ENCODE data around the gene GADD45B.
"Not testable (repeated sequence)": the region's sequence is repeated elsewhere in the genome, so short reads cannot be mapped to it uniquely, and the experiment has no call there.

GADD45B gene

DNA sequence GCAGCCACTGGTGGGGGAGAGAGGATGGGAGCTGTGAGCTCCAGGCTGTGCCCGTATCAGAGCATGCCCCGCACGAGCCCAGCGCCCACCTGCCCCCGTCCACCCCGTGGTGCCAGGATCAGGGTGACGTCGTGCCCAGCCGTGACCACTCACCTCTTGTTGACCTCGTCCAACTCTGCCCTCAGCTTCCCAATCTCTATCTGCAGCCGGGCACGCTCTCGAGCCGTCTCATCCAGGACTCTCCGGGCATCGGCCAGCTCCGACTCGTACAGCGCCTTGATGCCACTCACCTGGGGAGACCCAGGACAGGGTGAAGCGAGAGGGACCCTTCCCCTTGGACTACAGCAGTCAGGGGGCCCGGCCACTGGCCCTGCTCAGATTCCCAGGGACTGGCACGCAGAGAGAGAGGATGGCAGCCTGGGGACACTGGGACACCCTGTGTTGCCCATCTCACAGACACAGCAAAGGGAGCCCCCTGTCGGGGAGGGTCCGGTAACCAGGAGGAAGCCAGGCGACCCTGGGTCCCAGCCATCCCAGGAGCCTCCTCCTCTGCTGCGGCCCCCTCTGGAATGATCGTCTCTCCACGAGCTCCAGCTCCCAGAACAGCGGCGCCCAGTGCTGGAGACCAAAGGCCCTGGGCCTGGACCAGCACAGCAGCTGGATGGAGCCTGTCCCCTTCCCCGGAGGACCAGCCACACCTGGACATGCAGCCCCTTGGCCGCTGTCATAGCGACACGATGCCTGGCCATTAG, 31.5 kb upstream of the GADD45B start:
- no peak for DNase-seq (ENCODE audit: low spot score)

- DNase-seq (ENCODE audit: low spot score), result no peak
Measured at GRCh38 chr19:2446381-2446780, 29.5 kb upstream of the GADD45B start.

DNA sequence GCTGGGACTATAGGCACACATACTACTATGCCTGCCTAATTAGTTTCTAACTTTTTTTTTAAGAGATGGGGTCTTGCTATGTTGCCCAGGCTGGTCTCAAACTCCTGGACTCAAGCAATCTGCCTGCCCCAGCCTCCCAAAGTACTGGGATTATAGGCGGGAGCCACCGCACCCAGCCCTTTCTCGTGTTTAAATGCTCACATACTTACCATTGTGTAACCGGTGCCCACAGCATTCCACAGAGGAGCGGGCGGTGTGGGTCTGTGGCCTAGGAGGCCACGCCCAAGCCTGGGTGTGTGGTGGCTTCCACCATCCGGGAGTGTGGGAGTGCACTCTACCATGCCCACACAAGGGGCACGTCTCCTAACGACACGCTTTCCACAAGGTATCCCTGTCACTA, 26.9 kb upstream of the GADD45B start:
- DNase-seq (ENCODE audit: low spot score), result no peak

- DNase-seq (ENCODE audit: low spot score), result no peak
Measured at GRCh38 chr19:2451138-2451537, 24.8 kb upstream of the GADD45B start.

GRCh38 chr19:2451741-2452140, 24.2 kb upstream of the GADD45B start:
- DNase-seq (ENCODE audit: low spot score), result no peak

DNA sequence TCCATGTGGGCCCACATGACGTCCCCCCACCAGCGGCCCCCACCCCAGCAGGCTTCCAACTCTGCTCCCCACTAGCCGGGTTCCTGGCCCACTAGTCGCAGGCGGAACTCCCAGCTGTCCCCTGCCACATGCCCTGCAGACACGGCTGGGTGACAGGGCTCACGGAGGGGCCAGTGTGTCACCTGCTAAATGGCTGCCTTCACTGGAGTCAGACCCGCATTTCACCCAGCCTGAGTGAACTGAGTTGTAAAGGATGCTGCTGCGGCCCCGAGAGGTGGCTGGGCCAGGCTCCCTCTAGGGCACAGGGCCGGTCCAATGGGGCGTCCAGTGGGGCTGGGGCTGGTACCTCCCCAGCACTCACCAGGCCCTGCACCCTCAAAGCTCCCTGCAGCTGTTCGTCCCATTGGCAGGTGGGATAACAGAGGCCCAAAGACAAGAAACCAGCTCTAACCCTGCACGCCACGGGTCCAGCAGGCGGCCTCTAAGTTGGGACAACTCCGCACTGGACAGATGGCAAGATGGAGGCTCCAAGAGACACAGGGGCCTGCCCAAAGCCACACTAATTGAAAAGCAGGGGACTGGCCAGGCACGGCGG, 22.4 kb upstream of the GADD45B start:
- DNase-seq (ENCODE audit: low spot score), result no peak

- DNase-seq (ENCODE audit: low spot score), result no peak
Measured at GRCh38 chr19:2454199-2454961, 21.5 kb upstream of the GADD45B start.

GRCh38 chr19:2454962-2455850, 20.7 kb upstream of the GADD45B start:
- DNase-seq (ENCODE audit: low spot score), result no peak

GRCh38 chr19:2455851-2456570, 19.9 kb upstream of the GADD45B start:
- no peak for DNase-seq (ENCODE audit: low spot score)

GRCh38 chr19:2457394-2458037, 18.4 kb upstream of the GADD45B start:
- DNase-seq (ENCODE audit: low spot score), result no peak

- DNase-seq (ENCODE audit: low spot score), result no peak
Measured at GRCh38 chr19:2458054-2458453, 17.9 kb upstream of the GADD45B start.

DNA sequence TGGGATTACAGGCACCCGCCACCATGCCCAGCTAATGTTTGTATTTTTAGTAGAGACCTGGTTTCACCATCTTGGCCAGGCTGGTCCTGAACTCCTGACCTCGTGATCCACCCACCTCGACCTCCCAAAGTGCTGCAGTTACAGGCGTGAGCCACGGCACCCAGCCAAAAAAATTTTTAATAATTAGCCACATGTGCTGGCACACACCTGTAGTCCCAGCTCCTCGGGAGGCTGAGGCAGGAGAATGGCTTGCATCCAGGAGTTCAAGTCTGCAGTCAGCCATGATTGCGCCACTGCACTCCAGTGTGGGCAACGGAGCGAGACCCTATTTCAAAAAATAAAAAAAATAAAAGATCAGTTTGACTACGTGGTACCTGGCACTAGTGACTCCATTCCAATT, 17.2 kb upstream of the GADD45B start:
- not testable (repeated sequence) for DNase-seq (ENCODE audit: low spot score)

DNA sequence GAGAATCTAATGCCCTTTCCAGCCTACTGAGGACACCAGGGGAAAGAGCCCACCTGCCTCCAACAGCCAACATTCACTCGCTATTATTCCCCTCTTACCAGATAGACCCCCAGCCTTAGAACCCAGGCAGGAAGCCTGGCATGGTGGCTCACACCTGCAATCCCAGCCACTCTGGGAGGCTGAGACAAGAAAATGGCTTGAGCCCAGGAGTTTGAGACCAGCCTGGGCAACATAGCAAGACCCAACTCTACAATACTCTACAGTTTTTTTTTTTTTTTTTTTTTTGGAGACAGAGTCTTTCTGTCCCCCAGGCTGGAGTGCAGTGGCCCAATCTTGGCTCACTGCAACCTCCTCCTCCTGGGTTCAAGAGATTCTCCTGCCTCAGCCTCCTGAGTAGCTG, 15.7 kb upstream of the GADD45B start:
- no peak for DNase-seq (ENCODE audit: low spot score)

- DNase-seq (ENCODE audit: low spot score), result no peak
Measured at GRCh38 chr19:2461751-2462634, 13.9 kb upstream of the GADD45B start.

DNA sequence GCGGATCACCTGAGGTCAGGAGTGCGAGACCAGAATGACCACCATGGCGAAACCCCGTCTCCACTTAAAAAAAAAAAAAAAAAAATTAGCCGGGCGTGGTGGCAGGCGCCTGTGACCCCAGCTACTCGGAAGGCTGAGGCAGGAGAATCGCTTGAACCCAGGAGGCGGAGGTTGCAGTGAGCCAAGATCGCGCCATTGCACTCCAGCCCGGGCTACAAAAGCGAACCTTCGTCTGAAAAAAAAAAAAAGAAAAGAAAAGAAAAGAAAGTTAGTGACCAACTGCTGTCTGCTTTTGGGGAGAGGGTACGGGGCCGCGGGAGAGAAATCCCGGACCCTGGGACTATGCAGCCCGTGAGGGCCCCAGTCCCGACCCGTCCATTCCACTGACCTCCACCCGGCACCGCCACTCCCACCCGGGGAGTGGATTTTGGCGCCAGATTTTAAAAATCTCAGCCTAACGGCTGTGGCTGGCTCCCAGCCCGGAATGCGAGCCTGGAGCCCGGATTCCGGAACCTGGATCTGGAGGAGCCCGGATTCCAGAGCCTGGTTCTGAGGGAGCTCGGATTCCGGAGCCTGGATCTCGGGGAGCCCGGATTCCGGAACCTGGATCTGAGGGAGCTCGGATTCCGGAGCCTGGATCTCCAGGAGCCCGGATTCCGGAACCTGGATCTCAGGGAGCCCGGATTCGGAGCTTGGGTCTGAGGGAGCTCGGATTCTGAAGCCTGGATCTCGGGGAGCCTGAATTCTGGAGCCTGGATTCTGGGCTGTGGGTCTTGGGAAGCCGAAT, 13.1 kb upstream of the GADD45B start:
- peak; percentile 74 for DNase-seq (ENCODE audit: low spot score)

DNA sequence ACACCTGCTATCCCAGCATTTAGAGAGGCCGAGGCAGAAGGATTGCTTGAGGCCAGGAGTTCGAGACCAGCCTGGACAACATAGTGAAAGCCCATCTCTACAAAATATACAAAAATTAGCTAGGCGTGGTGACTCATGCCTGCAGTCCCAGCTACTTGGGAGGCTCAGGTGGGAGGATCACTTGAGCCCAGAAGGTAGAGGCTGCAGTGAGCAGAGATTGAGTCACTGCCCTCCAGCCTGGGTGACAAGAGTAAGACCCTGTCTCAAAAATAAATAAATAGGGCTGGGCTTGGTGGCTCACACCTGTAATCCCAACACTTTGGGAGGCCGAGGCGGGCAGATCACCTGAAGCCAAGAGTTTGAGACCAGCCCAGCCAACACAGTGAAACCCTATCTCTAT, 12.2 kb upstream of the GADD45B start:
- not testable (repeated sequence) for DNase-seq (ENCODE audit: low spot score)

DNA sequence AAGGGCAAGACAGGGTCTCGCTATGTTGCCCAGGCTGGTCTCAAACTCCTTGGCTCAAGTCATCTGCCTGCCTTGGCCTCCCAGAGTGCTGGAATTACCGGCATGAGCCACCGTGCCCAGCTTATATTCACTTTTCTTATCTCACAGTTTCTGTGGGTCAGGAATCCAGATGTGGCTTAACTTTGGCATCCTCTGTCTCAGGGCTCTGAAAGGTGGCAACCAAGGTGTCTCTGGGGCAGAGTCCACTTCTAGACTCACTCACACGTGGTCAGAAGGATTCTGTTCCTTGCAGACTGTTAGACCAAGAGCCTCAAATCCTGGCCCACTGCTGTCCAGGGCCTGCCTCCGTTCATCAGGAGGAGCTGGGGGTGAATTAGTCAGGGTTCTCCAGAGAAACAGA, 11.5 kb upstream of the GADD45B start:
- DNase-seq (ENCODE audit: low spot score), result no peak

DNA sequence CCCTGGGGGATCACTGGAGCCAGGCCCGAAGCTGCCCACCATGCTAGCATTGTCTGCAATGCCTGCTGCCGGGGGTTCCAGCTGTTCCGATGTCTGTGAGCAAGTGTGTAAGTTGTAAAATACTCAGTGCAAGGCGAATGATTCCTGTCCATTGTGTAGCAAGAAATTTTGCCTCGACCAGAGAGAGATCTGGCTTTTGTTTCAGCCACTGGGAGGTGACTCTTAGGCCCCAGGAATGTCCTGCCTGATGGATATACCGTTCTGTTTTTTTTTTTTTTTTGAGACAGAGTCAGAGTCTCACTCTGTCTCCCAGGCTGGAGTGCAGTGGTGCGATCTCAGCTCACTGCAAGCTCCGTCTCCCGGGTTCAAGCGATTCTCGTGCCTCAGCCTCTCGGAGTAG, 7.3 kb upstream of the GADD45B start:
- DNase-seq (ENCODE audit: low spot score), result no peak

All from Ammon's horn (tissue), 1 donor.